K562 (cell line): ENCODE results near the gene PCBP4. TPM values are rescaled to one million over a fixed set of nuclear protein-coding genes. Genes with fewer than 3 reads are reported as not detected.

Source experiments
- ATAC-seq: fragments of 200-7000 bp; cut with Tn5 transposase; 3 replicates; pipeline ENCODE4 v1.9.1; 2020; ENCODE audit warnings: moderate library complexity
- BruUV-seq: library from RNA; stranded (reverse); fragments of 400-500 nt; replicated peaks from 2 replicates; lab custom pipeline; 2021; lab: Mats Ljungman, UMichigan
- CTCF ChIA-PET: fragments of 300-600 bp; formaldehyde crosslinking; extraction: SDS; loops from one replicate; lab custom pipeline; 2021; ENCODE audit warnings: low intra/inter-chr PET ratio; lab: Yijun Ruan, JAX
- POLR2A ChIA-PET: fragments of 300-600, 350-650 bp; sonication (Branson Sonifier 250); formaldehyde crosslinking; extraction: SDS; loops from one replicate; lab custom pipeline; 2021; ENCODE audit warnings: antibody characterized with exemption, inconsistent platforms; lab: Yijun Ruan, JAX
- DNase-seq, 4 experiments: peaks; one replicate each; pipeline versions ENCODE4 v3.0.0 to v3.0.0-alpha.2; 2011 to 2018; ENCODE audit warnings: low spot score in 3 of 4, mixed read lengths in 3 of 4; ENCODE audit errors: extremely low read depth in 1 of 4
- FAIRE-seq: peaks from 2 replicates; lab custom pipeline; 2011; peaks lifted over from hg19 to GRCh38; lab: Jason Lieb, UNC
- H2AFZ ChIP-seq: 2 replicates; pipeline ENCODE4 v1.6.0; 2011; ENCODE audit warnings: low read depth, low read length, control low read depth, inconsistent platforms
- H3K27ac ChIP-seq: fragments of 200-600 bp; 3 replicates; pipeline ENCODE4 v1.8.0; 2011; ENCODE audit warnings: low read depth, mild to moderate bottlenecking, control low read depth, inconsistent platforms, low read length, moderate library complexity, mixed read lengths; ENCODE audit errors: extremely low read depth
- H3K27me3 ChIP-seq, 2 experiments: fragments of 300-600 bp in 1 of 2; 2 replicates in 1 of 2; 3 replicates in 1 of 2; pipeline versions ENCODE4 v1.6.0 to v1.8.0; 2011; ENCODE audit warnings: inconsistent platforms in 2 of 2, low read length in 2 of 2, mild to moderate bottlenecking in 1 of 2, mixed read lengths in 1 of 2, moderate library complexity in 1 of 2; ENCODE audit not compliant: control insufficient read depth in 2 of 2, insufficient read depth in 2 of 2
- H3K36me3 ChIP-seq: fragments of 300-600 bp; 3 replicates; pipeline ENCODE4 v1.8.0; 2011; ENCODE audit warnings: mild to moderate bottlenecking, low read length, inconsistent platforms; ENCODE audit not compliant: control insufficient read depth, insufficient read depth
- H3K4me1 ChIP-seq, 2 experiments: fragments of 200-600 bp in 1 of 2; replicated peaks in 1 of 2; 2 replicates in 1 of 2; 3 replicates in 1 of 2; pipeline versions ENCODE4 v1.5.1 to v1.8.0; 2011; ENCODE audit warnings: inconsistent platforms in 2 of 2, low read length in 2 of 2, mild to moderate bottlenecking in 1 of 2, mixed read lengths in 1 of 2, moderate library complexity in 1 of 2; ENCODE audit not compliant: control insufficient read depth in 2 of 2, insufficient read depth in 2 of 2
- H3K4me2 ChIP-seq: 2 replicates; pipeline ENCODE4 v1.6.1; 2011; ENCODE audit warnings: low read length, control low read depth, inconsistent platforms, mixed read lengths; ENCODE audit not compliant: insufficient read depth
- H3K4me3 ChIP-seq: fragments of 200-600 bp; sonication (generic), shearing (Covaris generic); 2 replicates; pipeline ENCODE4 v1.5.1; 2016; ENCODE audit warnings: control low read depth, inconsistent platforms
- H3K79me2 ChIP-seq: fragments of 200-600 bp; 3 replicates; pipeline ENCODE4 v1.8.0; 2011; ENCODE audit warnings: low read length, inconsistent platforms; ENCODE audit not compliant: control insufficient read depth, insufficient read depth
- H3K9ac ChIP-seq, 2 experiments: 2 replicates each; pipeline versions ENCODE4 v1.6.0 to v1.6.1; 2011; ENCODE audit warnings: low read depth in 2 of 2, low read length in 2 of 2, control low read depth in 1 of 2, inconsistent platforms in 1 of 2, mild to moderate bottlenecking in 1 of 2, mixed read lengths in 1 of 2; ENCODE audit not compliant: insufficient read depth in 1 of 2
- H3K9me1 ChIP-seq: one replicate; pipeline ENCODE4 v1.6.0; 2011; ENCODE audit warnings: inconsistent platforms, mild to moderate bottlenecking, low read length, moderate library complexity; ENCODE audit not compliant: control insufficient read depth, insufficient read depth
- H3K9me3 ChIP-seq: replicated peaks from 2 replicates; pipeline ENCODE4 v1.5.1; 2011; ENCODE audit warnings: low read depth, low read length, inconsistent platforms; ENCODE audit not compliant: control insufficient read depth, insufficient read depth
- H4K20me1 ChIP-seq: replicated peaks from 2 replicates; pipeline ENCODE4 v1.6.1; 2011; ENCODE audit warnings: low read length, inconsistent platforms, mixed read lengths; ENCODE audit not compliant: control insufficient read depth, insufficient read depth
- ARID3A ChIP-seq: IDR thresholded peaks from 2 replicates; pipeline ENCODE4 v1.6.1; 2012; ENCODE audit warnings: low read depth, low read length, improper control_type of control experiment, borderline replicate concordance
- DNMT1 ChIP-seq: fragments of 450-650 bp; IDR thresholded peaks from 2 replicates; pipeline ENCODE4 v1.6.1; 2016; ENCODE audit warnings: antibody characterized with exemption, mild to moderate bottlenecking
- E4F1 ChIP-seq: fragments of 250-450 bp; sonication (Bioruptor Pico); IDR thresholded peaks from 2 replicates; pipeline ENCODE4 v1.5.0; 2021; ENCODE audit warnings: mild to moderate bottlenecking, borderline replicate concordance
- YY1 ChIP-seq, 3 experiments: IDR thresholded peaks; 2 replicates each; pipeline ENCODE4 v1.6.1; 2011; ENCODE audit warnings: low read length in 2 of 3, mild to moderate bottlenecking in 2 of 3, moderate library complexity in 2 of 3, borderline replicate concordance in 1 of 3, control low read depth in 1 of 3, low read depth in 1 of 3; ENCODE audit not compliant: insufficient read depth in 3 of 3, insufficient replicate concordance in 2 of 3, control insufficient read depth in 1 of 3, insufficient read length in 1 of 3; ENCODE audit errors: extremely low read depth in 1 of 3
- WGBS: fragments of 100-300 bp; shearing (Covaris generic); methylation state at CpG from one replicate; pipeline ENCODE4 v1.1.6; 2016; ENCODE audit warnings: low coverage, mixed read lengths; ENCODE audit not compliant: insufficient coverage; ENCODE audit errors: missing lambda C conversion rate; 5-methylcytosine and 5-hydroxymethylcytosine counted together
- in situ Hi-C: fragments of 300-500 bp; cut with MboI; formaldehyde crosslinking; loops from 4 replicates; pipeline ENCODE4 v1.15.0; 2018; ENCODE audit warnings: inconsistent platforms, mixed read lengths
- intact Hi-C: fragments of 100-400 bp; cut with micrococcal nuclease; formaldehyde crosslinking; loops from 2 replicates; pipeline ENCODE4 v1.14.2; 2022
- polyA plus RNA-seq, 8 experiments: library from polyadenylated mRNA; depleted of rRNA in 4 of 8; stranded (reverse) in 5 of 8; unstranded in 3 of 8; fragments of >200 nt; fragmentation: Nextera tagmentation in 2 of 8; fragmentation: Illumina TruSeq in 1 of 8; extraction: Ambion mirVana in 2 of 8; extraction: Trizol in 1 of 8; gene quantifications; 2 replicates each; pipeline versions ENCODE4 v1.2.1 to v1.2.3, GENCODE V29; 2011 to 2014; ENCODE audit warnings: inconsistent platforms in 1 of 8, missing spikeins in 1 of 8
- total RNA-seq, 7 experiments: library from RNA; depleted of rRNA in 6 of 7; stranded (reverse); fragments of >200 nt in 6 of 7; fragmentation: Illumina TruSeq in 2 of 7; extraction: Trizol in 2 of 7; gene quantifications; 2 replicates each; pipeline versions ENCODE4 v1.2.1 to v1.2.3, GENCODE V29; 2011 to 2021; ENCODE audit warnings: low replicate concordance in 1 of 7

PCBP4 gene
- total and polyA plus RNA-seq, 9 of the 15 experiments (the other 6 are each of a cell fraction or from before 2014, with no cell fraction given), result 0.06 to 5.8 (median 2.6) TPM

- Histone ChIP-seq H3K9ac (no peak overlapping the region), H2AFZ (no peak overlapping the region), H3K4me3 (no peak overlapping the region), H3K9me1 (no peaks in the 10 kb centered on the region), H3K36me3 (no peaks in the 10 kb centered on the region), H3K27me3 (peaks cover 0 to 10% of the 10 kb centered on the region in 2 experiments; a peak in 3 of 5 replicates), H3K79me2 (no peaks in the 10 kb centered on the region), H3K27ac (no peak overlapping the region), H4K20me1 (no peaks in the 10 kb centered on the region), H3K4me1 (no peaks in the 10 kb centered on the region), H3K9me3 (no peaks in the 10 kb centered on the region), H3K4me2 (no peak overlapping the region)
- TF ChIP-seq YY1 (IDR thresholded peaks at IDR 0.05; ENCODE audit: borderline replicate concordance in 1 of 3, control insufficient read depth in 1 of 3, extremely low read depth in 1 of 3, insufficient read depth in 3 of 3, insufficient read length in 1 of 3, insufficient replicate concordance in 2 of 3, low read depth in 1 of 3, low read length in 2 of 3) (no peak), DNMT1 (no peak), ARID3A (no peak), E4F1 (CRISPR knock-in tag) (no peak)
- in situ Hi-C loops (no loop called here), intact Hi-C loops (no loop called here)
- ChIA-PET POLR2A (no interaction called here), CTCF (no interaction called here)
- WGBS, result 0% methylated on average over 5 of the region's 5 CpGs
- ATAC-seq, result no peak
- BruUV-seq, result no TSS peak
- FAIRE-seq, result no peak
- DNase-seq, result no peak
Observed at GRCh38 chr3:51916418-51916817, 50.8 kb downstream of the PCBP4 start.
